Measurements from ENCODE around the gene BACE2. TPM values are rescaled to one million over a fixed set of nuclear protein-coding genes. Genes with fewer than 3 reads are reported as not detected.
"Not testable (repeated sequence)": the region's sequence is repeated elsewhere in the genome, so short reads cannot be mapped to it uniquely, and the experiment has no call there.

BACE2 gene
- total RNA-seq, 2 experiments from 2014 or later: 5.1 to 5.2 TPM

DNA sequence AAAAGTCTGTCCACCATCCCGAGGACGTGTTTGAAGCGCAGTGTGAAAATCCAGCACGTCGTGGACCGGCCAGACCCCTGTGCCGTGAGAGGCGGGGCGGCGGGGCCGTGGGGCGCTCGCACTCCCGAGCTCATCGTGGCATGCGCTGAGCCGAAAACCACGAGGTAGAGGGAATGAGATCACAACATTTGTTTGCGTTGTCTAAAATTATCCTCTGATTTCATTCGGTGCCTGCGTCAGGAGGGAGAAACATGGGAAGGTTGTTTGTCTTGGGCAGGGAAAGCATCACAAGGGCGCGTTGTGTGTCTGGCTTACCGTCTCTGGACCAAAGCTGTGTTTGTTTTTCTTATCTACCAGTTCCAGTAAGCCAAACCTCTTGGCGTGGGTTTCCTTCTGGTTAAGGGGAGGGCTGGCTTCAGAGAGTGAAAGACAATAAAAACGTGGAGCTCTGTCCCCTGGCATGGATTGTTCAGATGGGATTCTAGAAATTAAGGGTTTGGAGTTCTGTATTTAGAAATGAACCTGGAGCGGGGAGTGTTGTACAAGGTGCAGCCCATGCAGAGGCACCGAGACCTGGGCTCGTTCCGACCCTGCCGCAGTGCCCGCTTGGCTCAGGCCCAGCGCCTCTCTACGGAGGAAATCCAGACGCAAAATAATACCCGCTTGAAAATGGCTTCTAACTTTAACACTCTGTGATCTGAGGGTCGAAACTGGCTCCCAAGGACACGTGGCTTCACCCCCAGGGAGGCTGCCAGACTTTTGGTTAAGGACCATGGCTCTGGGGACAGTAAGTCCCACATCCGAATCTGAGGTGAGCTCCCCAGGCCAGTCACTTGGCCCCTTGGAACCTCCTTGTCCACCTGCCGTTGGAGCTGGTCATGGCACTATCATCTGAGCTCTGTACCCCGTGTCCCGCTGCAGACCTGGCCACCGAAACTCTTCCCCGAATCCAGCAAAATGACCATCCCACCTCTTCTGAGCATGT lies 79.9 kb downstream of the BACE2 start:
- H3K27me3 Mint-ChIP-seq: no peaks in the 10 kb centered on the region
- H3K36me3 Mint-ChIP-seq: no peaks in the 10 kb centered on the region
- ATAC-seq (ENCODE audit: low read depth) (no peak), DNase-seq (no peak)
- POLR2A ChIA-PET: no interaction called here
- H3K4me3 Mint-ChIP-seq: no peak overlapping the region
- no peaks in the 10 kb centered on the region for H3K9me3 Mint-ChIP-seq
- H3K27ac Mint-ChIP-seq: no peak overlapping the region
- no peaks in the 10 kb centered on the region for H3K4me1 Mint-ChIP-seq

DNA sequence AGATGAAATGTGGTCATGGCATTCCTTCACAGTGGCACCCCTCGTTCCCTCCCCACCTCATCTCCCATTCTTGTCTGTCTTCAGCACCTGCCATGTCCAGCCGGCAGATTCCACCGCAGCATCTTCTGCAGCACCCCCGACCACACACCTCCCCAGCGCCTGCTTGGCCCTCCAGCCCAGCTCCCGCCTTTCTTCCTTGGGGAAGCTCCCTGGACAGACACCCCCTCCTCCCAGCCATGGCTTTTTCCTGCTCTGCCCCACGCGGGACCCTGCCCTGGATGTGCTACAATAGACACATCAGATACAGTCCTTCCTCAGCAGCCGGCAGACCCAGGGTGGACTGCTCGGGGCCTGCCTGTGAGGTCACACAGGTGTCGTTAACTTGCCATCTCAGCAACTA lies 81.5 kb downstream of the BACE2 start:
- DNase-seq (no peak), ATAC-seq (ENCODE audit: low read depth) (no peak)
- H3K27me3 Mint-ChIP-seq: no peaks in the 10 kb centered on the region
- POLR2A ChIA-PET: no interaction called here
- H3K9me3 Mint-ChIP-seq: no peaks in the 10 kb centered on the region
- H3K27ac Mint-ChIP-seq: no peak overlapping the region
- H3K4me3 Mint-ChIP-seq: no peak overlapping the region
- no peaks in the 10 kb centered on the region for H3K4me1 Mint-ChIP-seq
- H3K36me3 Mint-ChIP-seq: peaks cover 3% of the 10 kb centered on the region

DNA sequence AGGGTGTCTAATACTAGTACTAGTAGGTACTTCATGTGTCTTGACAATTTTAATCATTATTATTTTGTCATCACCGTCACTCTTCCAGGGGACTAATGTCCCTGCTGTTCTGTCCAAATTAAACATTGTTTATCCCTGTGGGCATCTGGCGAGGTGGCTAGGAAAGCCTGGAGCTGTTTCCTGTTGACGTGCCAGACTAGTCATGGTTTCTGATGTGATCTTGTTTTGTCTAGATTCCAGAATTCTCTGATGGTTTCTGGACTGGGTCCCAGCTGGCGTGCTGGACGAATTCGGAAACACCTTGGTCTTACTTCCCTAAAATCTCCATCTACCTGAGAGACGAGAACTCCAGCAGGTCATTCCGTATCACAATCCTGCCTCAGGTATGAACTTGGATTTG lies 82.6 kb downstream of the BACE2 start:
- Mint-ChIP-seq H3K4me3 (no peak overlapping the region), H3K36me3 (peaks cover 3% of the 10 kb centered on the region), H3K4me1 (no peaks in the 10 kb centered on the region), H3K9me3 (no peaks in the 10 kb centered on the region), H3K27me3 (no peaks in the 10 kb centered on the region), H3K27ac (no peak overlapping the region)
- no peak for DNase-seq
- POLR2A ChIA-PET: interaction anchor here (0.6 kb wide), 1 partner anchor 71 kb away, joined by 3 read pairs; no protein-coding TSS in a partner anchor
- ATAC-seq (ENCODE audit: low read depth): no peak

DNA sequence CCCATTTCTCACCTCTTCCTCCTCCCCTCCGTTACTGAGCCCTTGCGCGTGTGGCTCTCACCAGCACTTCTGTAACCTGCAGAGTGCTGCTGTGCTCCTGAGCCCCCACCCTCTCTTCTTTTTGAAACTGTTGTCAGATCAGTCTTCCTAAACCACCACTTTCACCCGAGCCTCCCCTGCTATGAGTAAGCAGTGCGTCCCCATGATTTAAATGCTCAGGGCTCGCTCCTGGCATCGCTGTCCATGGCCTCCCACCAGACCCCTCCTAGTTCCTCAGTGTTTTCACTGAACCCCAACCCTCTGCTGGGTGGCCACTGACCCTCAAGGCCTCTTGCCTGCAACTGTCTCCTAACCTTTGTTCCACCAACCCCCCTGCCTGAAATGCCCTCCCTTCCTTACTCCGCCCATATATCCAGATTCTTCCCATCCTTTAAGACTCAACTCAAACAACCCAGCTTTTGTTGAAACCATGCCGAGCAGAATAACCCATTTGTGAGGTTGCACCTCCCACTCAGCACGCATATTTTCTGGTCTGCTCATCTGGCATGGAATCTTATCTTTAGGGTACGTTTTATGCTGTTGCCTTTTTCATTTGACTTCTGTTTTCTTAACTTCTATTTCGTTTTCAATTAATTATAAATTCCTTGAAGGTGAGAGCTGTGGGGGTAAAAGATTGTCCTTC lies 84.1 kb downstream of the BACE2 start:
- Mint-ChIP-seq H3K27me3 (no peaks in the 10 kb centered on the region), H3K9me3 (peaks cover 1% of the 10 kb centered on the region), H3K27ac (no peak overlapping the region), H3K36me3 (peaks cover 3% of the 10 kb centered on the region), H3K4me3 (no peak overlapping the region), H3K4me1 (no peaks in the 10 kb centered on the region)
- POLR2A ChIA-PET: no interaction called here
- no peak for ATAC-seq (ENCODE audit: low read depth)
- DNase-seq: no peak

DNA sequence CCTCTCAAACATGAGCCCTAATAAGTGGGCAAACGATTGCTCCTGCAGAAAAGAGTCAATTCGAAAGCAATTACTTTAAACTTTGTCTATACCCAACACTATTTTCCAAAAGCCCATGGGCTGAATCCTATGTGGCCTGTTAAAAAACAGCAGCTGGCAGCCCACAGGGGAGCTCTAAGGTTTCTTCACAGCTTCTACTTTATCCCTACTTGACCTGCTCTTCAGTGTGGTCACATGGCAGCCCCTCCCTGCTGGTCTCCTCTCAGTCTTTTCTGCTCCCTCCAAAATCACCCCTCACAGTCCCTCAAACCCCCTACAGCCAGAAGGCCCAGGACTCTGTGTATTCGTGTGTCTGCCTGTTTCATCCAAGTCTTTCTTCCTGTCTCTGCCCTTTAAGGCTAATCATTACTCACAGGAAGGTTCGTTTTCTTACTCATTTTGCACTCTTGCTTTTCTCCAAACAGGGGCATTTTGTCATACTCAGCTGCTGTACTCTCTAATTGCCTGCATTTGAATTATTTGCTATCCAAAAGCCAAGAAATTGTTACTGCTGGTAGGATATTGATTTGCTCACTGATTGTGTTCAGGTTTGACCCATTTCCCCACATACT lies 86.2 kb downstream of the BACE2 start:
- no peaks in the 10 kb centered on the region for H3K27me3 Mint-ChIP-seq
- H3K27ac Mint-ChIP-seq: no peak overlapping the region
- no peak for DNase-seq
- no peaks in the 10 kb centered on the region for H3K4me1 Mint-ChIP-seq
- H3K9me3 Mint-ChIP-seq: peaks cover 1% of the 10 kb centered on the region
- POLR2A ChIA-PET: no interaction called here
- ATAC-seq (ENCODE audit: low read depth): no peak
- peaks cover 3% of the 10 kb centered on the region for H3K36me3 Mint-ChIP-seq
- no peak overlapping the region for H3K4me3 Mint-ChIP-seq

DNA sequence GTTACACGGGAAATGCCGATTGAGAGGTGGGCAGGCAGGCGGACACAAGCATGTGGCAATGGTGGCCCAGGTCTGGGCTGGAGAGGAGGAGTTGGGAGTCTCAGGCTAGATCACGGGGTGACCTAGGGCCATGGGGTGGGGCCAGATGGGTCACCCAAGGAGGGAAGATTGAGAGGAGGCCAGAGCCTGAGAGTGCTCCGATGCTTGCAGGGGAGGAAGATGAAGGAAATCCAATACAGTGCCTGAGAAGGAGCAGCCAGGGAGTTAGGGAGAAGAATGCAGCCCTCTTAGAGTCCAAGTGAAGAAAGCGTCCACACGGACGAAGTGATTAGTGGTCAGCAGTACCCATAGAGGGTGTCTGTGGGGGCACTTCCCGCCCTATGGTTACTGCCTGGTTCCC lies 87.2 kb downstream of the BACE2 start:
- peaks cover 1% of the 10 kb centered on the region for H3K9me3 Mint-ChIP-seq
- ATAC-seq (ENCODE audit: low read depth) (no peak), DNase-seq (no peak)
- POLR2A ChIA-PET: no interaction called here
- H3K27me3 Mint-ChIP-seq: no peaks in the 10 kb centered on the region
- H3K4me1 Mint-ChIP-seq: no peaks in the 10 kb centered on the region
- no peak overlapping the region for H3K4me3 Mint-ChIP-seq
- no peak overlapping the region for H3K27ac Mint-ChIP-seq
- peaks cover 3% of the 10 kb centered on the region for H3K36me3 Mint-ChIP-seq

DNA sequence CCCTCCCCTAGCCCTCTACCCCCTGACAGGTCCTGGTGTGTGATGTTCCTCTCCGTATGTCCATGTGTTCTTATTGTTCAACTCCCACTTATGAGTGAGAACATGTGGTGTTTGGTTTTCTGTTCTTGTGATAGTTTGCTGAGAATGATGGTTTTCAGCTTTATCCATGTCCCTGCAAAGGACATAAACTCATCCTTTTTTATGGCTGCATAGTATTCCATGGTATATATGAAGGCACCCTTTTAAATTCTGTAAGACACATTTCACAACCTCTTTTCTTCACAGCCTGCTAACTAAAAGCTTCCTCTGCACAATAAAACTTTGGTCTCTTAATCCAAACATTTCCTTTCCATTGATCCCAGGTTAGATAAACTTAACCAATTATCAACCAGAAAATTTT lies 88.3 kb downstream of the BACE2 start:
- H3K27me3 Mint-ChIP-seq; ATAC-seq (ENCODE audit: low read depth); POLR2A ChIA-PET; H3K36me3 Mint-ChIP-seq; DNase-seq; H3K4me1 Mint-ChIP-seq; H3K4me3 Mint-ChIP-seq; H3K9me3 Mint-ChIP-seq; H3K27ac Mint-ChIP-seq: not testable (repeated sequence)

DNA sequence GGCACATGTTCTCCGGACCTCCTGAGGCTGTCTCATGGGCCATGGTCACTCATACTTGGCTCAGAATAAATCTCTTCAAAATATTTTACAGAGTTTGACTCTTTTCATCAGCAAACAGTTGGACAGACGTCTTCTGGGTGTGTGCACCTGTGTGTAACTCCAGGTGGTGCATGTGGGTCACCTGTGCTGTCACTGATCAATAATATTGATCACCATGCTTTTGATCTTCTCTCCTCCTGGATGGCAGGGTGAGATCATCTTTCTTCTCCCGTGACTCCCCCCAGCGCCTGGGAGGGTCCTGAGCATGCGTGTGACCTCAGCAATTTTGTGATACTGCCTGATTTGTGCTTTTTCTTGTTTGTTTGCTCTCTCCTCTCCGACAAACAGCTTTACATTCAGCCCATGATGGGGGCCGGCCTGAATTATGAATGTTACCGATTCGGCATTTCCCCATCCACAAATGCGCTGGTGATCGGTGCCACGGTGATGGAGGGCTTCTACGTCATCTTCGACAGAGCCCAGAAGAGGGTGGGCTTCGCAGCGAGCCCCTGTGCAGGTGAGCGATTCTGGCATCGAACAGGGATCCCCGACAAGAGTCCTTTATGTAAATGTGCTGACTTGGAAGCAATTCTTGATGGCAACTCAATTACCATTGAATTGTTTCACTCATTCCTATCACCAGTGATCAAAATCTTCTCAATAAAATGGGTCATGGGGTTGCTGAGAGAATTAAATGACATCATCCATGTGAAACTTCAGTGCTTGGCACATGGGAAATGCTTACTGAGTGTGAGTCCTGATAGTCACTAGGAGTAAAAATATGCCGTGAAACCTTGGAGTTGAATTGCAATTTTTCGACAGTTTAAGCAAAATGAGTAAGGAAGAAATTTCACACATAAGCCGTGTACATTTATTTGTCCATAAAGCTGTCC lies 89.1 kb downstream of the BACE2 start:
- Mint-ChIP-seq H3K4me1 (no peaks in the 10 kb centered on the region), H3K36me3 (peaks cover 3% of the 10 kb centered on the region), H3K9me3 (peaks cover 1% of the 10 kb centered on the region), H3K27me3 (peaks cover 5% of the 10 kb centered on the region), H3K27ac (no peak overlapping the region), H3K4me3 (no peak overlapping the region)
- POLR2A ChIA-PET: no interaction called here
- ATAC-seq (ENCODE audit: low read depth) (no peak), DNase-seq (no peak)

DNA sequence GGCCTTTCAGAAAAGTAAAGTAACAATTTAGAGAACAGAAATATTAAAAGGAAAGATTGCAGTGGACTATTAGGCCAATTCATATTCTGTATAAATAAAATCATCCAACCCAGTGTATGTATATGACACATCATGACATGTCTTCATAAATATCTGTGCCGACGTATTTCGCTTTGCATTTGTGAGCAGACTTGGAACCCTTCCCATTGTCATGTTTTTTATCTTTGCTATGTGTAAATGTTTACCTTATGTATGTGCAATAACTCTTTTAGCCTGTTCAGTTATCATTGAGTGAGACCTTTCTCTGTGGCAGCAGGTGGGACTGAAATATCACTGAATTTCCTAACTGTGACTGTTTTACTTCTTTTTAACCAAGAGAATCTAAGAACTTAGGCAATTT lies 90.7 kb downstream of the BACE2 start:
- peaks cover 3% of the 10 kb centered on the region for H3K36me3 Mint-ChIP-seq
- DNase-seq (no peak), ATAC-seq (ENCODE audit: low read depth) (no peak)
- H3K4me1 Mint-ChIP-seq: no peaks in the 10 kb centered on the region
- no peak overlapping the region for H3K4me3 Mint-ChIP-seq
- H3K27ac Mint-ChIP-seq: no peak overlapping the region
- H3K9me3 Mint-ChIP-seq: peaks cover 1% of the 10 kb centered on the region
- peaks cover 11% of the 10 kb centered on the region for H3K27me3 Mint-ChIP-seq
- POLR2A ChIA-PET: no interaction called here

DNA sequence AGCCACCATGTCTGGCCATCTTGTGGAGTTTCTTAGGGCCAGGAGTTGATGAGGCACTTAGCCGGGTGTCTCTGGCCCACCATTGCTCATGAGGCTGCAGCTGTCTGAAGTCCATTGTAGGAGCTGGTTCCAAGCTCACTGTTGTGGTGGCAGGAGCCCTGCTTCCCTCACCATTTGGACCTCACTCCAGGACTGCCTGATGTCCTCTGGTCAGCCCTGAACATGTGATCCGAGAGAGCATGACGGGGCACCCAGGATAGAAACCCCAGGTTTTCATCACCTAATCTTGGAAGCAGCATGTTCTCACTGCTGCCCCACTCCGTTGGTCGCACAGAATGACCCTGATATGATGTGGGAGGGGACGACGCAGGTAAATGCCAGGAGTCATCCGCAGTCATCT lies 92.5 kb downstream of the BACE2 start:
- Mint-ChIP-seq H3K9me3 (peaks cover 1% of the 10 kb centered on the region), H3K4me3 (no peak overlapping the region), H3K27ac (no peak overlapping the region), H3K36me3 (peaks cover 1% of the 10 kb centered on the region), H3K27me3 (peaks cover 24% of the 10 kb centered on the region), H3K4me1 (no peaks in the 10 kb centered on the region)
- DNase-seq: no peak
- no peak for ATAC-seq (ENCODE audit: low read depth)
- POLR2A ChIA-PET: no interaction called here

DNA sequence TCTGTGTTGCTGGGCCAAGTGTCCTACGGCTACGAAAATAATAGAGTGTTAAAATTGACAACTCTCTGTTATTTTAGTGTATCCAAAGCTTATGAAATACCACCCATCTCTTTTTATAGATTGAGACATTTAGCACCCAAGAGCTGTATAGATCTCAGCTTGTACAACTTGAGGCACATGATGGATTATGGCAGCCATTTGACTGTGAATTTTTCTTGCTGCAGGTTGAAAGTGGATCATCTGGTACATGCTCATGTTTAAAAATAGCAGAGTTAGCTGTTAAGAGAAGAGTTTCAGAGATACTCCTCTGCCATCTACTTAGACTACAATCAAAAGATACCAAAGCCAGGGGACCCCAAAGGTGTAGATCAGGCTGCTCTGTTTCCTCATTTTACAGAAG lies 99.4 kb downstream of the BACE2 start:
- POLR2A ChIA-PET: no interaction called here
- peaks cover 1% of the 10 kb centered on the region for H3K36me3 Mint-ChIP-seq
- DNase-seq: no peak

DNA sequence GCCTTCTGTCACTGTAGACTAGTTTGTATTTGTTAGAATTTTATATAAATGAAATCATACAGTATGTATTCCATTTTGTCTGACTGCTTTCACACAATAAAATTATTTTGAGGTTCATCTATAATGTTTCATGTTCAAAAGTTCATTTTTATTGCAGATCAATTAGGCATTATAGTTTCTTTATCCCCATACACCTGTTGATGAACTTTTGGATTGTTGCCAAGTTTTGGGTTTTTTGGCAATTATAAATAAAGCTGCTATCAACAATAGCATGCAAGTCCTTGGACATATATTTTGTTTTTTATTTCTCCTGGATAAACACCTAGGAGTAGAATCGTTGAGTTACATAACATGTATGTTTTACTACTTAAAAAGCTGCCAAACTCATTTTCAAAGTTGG lies 101.6 kb downstream of the BACE2 start:
- Mint-ChIP-seq H3K27me3 (peaks cover 39% of the 10 kb centered on the region), H3K4me1 (no peaks in the 10 kb centered on the region), H3K9me3 (peaks cover 7% of the 10 kb centered on the region), H3K36me3 (no peaks in the 10 kb centered on the region), H3K4me3 (no peak overlapping the region), H3K27ac (no peak overlapping the region)
- POLR2A ChIA-PET: no interaction called here
- DNase-seq (no peak), ATAC-seq (ENCODE audit: low read depth) (no peak)

More for the DNA sequence above, 99.4 kb downstream of the BACE2 start:
- Mint-ChIP-seq H3K27ac (no peak overlapping the region), H3K9me3 (peaks cover 3% of the 10 kb centered on the region), H3K27me3 (peaks cover 47% of the 10 kb centered on the region), H3K4me1 (no peaks in the 10 kb centered on the region), H3K4me3 (no peak overlapping the region)
- no peak for ATAC-seq (ENCODE audit: low read depth)

DNA sequence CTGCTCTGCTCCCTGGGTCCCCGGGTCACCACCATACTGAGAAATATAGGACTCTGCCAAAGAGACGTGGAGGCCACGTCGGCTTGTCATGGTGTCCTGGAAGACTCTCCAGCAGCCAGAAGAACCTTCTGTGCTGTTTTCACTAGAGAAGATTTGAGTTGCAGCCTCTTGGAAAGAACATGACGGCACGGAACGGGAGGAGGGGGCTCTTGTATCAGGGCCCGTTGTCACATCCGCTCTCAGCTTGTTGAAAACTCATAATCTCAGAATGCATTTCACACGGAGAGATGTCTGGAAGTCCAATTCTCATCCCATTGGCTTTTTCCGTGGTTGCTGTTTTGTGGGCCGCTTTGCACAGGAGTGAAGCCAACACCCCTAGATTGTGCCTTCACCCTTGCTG lies 109.2 kb downstream of the BACE2 start:
- Mint-ChIP-seq H3K4me3 (no peak overlapping the region), H3K27me3 (peaks cover 20% of the 10 kb centered on the region), H3K9me3 (peaks cover 5% of the 10 kb centered on the region), H3K4me1 (no peaks in the 10 kb centered on the region), H3K27ac (no peak overlapping the region), H3K36me3 (no peaks in the 10 kb centered on the region)
- no peak for ATAC-seq (ENCODE audit: low read depth)
- POLR2A ChIA-PET: no interaction called here
- DNase-seq: no peak
